Measurements from ENCODE around the gene ERBB3.

- TF ChIP-seq POLR2A (IDR thresholded peaks at IDR 0.05; ENCODE audit: low read depth, low read length) (no peak), POLR2AphosphoS5 (IDR thresholded peaks at IDR 0.05; ENCODE audit: low read depth, low read length) (no peak), TAF1 (IDR thresholded peaks at IDR 0.05; ENCODE audit: borderline replicate concordance, low read depth, low read length) (no peak)
Measured at GRCh38 chr12:56145217-56145616, 65.3 kb downstream of the ERBB3 start.
